HG03135 (cell line): ENCODE results near the gene ZDHHC22.

ENCODE experiments used
- ATAC-seq: cut with Tn5 transposase; IDR thresholded peaks from one replicate; pipeline ENCODE4 v1.9.1; 2021; ENCODE audit warnings: mild to moderate bottlenecking, moderate library complexity; ENCODE audit not compliant: unreplicated experiment

The ZDHHC22 gene

GRCh38 chr14:77085538-77085937 is 56.1 kb downstream of the ZDHHC22 start:
- no peak for ATAC-seq

DNA sequence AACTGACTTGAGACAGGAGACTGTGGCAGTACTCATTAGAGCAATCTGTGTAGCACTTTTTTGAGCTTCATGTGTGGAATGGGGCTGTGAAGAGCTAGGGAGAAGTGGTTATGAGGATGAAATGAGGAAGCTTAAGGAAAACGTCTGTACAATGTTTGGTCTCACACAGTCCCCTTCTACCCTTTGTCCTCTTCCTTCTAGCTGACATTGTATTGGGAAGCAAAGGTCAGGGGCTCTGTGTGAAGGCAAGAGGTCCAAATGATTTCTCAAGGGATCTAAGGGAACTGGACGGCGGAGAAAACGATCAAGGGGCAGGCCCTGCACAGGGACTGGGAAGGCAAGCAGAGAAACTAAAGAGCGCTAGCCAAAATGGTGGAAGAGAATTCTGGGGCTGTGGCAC is 56.6 kb downstream of the ZDHHC22 start:
- no peak for ATAC-seq

DNA sequence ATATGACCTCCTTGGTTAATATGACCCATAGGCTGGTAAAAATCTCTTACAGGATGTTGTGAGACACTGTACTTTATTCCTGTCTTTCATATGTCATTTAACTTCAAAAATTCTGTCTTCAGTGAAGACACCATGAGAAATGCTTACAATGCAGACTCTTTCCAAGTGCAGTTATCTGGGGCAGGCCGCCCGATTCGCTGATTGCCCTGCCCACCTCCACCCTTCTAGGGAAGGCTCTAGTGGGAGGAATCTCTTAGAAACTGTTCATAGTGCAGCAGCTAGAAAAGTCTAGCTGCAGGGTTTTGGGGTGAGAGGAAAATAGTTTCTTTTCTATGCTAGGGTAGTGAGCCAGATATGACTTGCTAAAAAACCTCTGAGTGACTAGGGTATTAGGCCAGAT is 58.5 kb downstream of the ZDHHC22 start:
- no peak for ATAC-seq

GRCh38 chr14:77082356-77082755 is 59.2 kb downstream of the ZDHHC22 start:
- ATAC-seq = no peak
